K562 (cell line): ENCODE results near the gene PRRC2C. TPM values are rescaled to one million over a fixed set of nuclear protein-coding genes. Genes with fewer than 3 reads are reported as not detected.
"Not testable (repeated sequence)": the region's sequence is repeated elsewhere in the genome, so short reads cannot be mapped to it uniquely, and the experiment has no call there.

Experiments
- ATAC-seq: fragments of 200-7000 bp; cut with Tn5 transposase; 3 replicates; pipeline ENCODE4 v1.9.1; 2020; ENCODE audit warnings: moderate library complexity
- BruUV-seq: library from RNA; stranded (reverse); fragments of 400-500 nt; replicated peaks from 2 replicates; lab custom pipeline; 2021; lab: Mats Ljungman, UMichigan
- CTCF ChIA-PET: fragments of 300-600 bp; formaldehyde crosslinking; extraction: SDS; loops from one replicate; lab custom pipeline; 2021; ENCODE audit warnings: low intra/inter-chr PET ratio; lab: Yijun Ruan, JAX
- POLR2A ChIA-PET: fragments of 300-600, 350-650 bp; sonication (Branson Sonifier 250); formaldehyde crosslinking; extraction: SDS; loops from one replicate; lab custom pipeline; 2021; ENCODE audit warnings: antibody characterized with exemption, inconsistent platforms; lab: Yijun Ruan, JAX
- DNase-seq, 4 experiments: peaks; one replicate each; pipeline versions ENCODE4 v3.0.0 to v3.0.0-alpha.2; 2011 to 2018; ENCODE audit warnings: low spot score in 3 of 4, mixed read lengths in 3 of 4; ENCODE audit errors: extremely low read depth in 1 of 4
- FAIRE-seq: peaks from 2 replicates; lab custom pipeline; 2011; peaks lifted over from hg19 to GRCh38; lab: Jason Lieb, UNC
- H2AFZ ChIP-seq: 2 replicates; pipeline ENCODE4 v1.6.0; 2011; ENCODE audit warnings: low read depth, low read length, control low read depth, inconsistent platforms
- H3K27ac ChIP-seq: fragments of 200-600 bp; 3 replicates; pipeline ENCODE4 v1.8.0; 2011; ENCODE audit warnings: low read depth, mild to moderate bottlenecking, control low read depth, inconsistent platforms, low read length, moderate library complexity, mixed read lengths; ENCODE audit errors: extremely low read depth
- H3K27me3 ChIP-seq, 2 experiments: fragments of 300-600 bp in 1 of 2; 2 replicates in 1 of 2; 3 replicates in 1 of 2; pipeline versions ENCODE4 v1.6.0 to v1.8.0; 2011; ENCODE audit warnings: inconsistent platforms in 2 of 2, low read length in 2 of 2, mild to moderate bottlenecking in 1 of 2, mixed read lengths in 1 of 2, moderate library complexity in 1 of 2; ENCODE audit not compliant: control insufficient read depth in 2 of 2, insufficient read depth in 2 of 2
- H3K36me3 ChIP-seq: fragments of 300-600 bp; 3 replicates; pipeline ENCODE4 v1.8.0; 2011; ENCODE audit warnings: mild to moderate bottlenecking, low read length, inconsistent platforms; ENCODE audit not compliant: control insufficient read depth, insufficient read depth
- H3K4me1 ChIP-seq, 2 experiments: fragments of 200-600 bp in 1 of 2; replicated peaks in 1 of 2; 2 replicates in 1 of 2; 3 replicates in 1 of 2; pipeline versions ENCODE4 v1.5.1 to v1.8.0; 2011; ENCODE audit warnings: inconsistent platforms in 2 of 2, low read length in 2 of 2, mild to moderate bottlenecking in 1 of 2, mixed read lengths in 1 of 2, moderate library complexity in 1 of 2; ENCODE audit not compliant: control insufficient read depth in 2 of 2, insufficient read depth in 2 of 2
- H3K4me2 ChIP-seq: 2 replicates; pipeline ENCODE4 v1.6.1; 2011; ENCODE audit warnings: low read length, control low read depth, inconsistent platforms, mixed read lengths; ENCODE audit not compliant: insufficient read depth
- H3K4me3 ChIP-seq: fragments of 200-600 bp; sonication (generic), shearing (Covaris generic); 2 replicates; pipeline ENCODE4 v1.5.1; 2016; ENCODE audit warnings: control low read depth, inconsistent platforms
- H3K79me2 ChIP-seq: fragments of 200-600 bp; 3 replicates; pipeline ENCODE4 v1.8.0; 2011; ENCODE audit warnings: low read length, inconsistent platforms; ENCODE audit not compliant: control insufficient read depth, insufficient read depth
- H3K9ac ChIP-seq, 2 experiments: 2 replicates each; pipeline versions ENCODE4 v1.6.0 to v1.6.1; 2011; ENCODE audit warnings: low read depth in 2 of 2, low read length in 2 of 2, control low read depth in 1 of 2, inconsistent platforms in 1 of 2, mild to moderate bottlenecking in 1 of 2, mixed read lengths in 1 of 2; ENCODE audit not compliant: insufficient read depth in 1 of 2
- H3K9me1 ChIP-seq: one replicate; pipeline ENCODE4 v1.6.0; 2011; ENCODE audit warnings: inconsistent platforms, mild to moderate bottlenecking, low read length, moderate library complexity; ENCODE audit not compliant: control insufficient read depth, insufficient read depth
- H3K9me3 ChIP-seq: replicated peaks from 2 replicates; pipeline ENCODE4 v1.5.1; 2011; ENCODE audit warnings: low read depth, low read length, inconsistent platforms; ENCODE audit not compliant: control insufficient read depth, insufficient read depth
- H4K20me1 ChIP-seq: replicated peaks from 2 replicates; pipeline ENCODE4 v1.6.1; 2011; ENCODE audit warnings: low read length, inconsistent platforms, mixed read lengths; ENCODE audit not compliant: control insufficient read depth, insufficient read depth
- ATF3 ChIP-seq, 2 experiments: fragments of 450-650 bp in 1 of 2; sonication (generic) in 1 of 2; formaldehyde crosslinking in 1 of 2; IDR thresholded peaks in 1 of 2; conservative IDR thresholded peaks in 1 of 2; 2 replicates each; pipeline versions ENCODE4 v1.6.1 to v1.8.1; 2016 to 2023; ENCODE audit warnings: mild to moderate bottlenecking in 2 of 2, moderate library complexity in 2 of 2, inconsistent platforms in 1 of 2, missing genetic modification reagents in 1 of 2
- JUND ChIP-seq, 2 experiments: IDR thresholded peaks; 2 replicates in 1 of 2; 3 replicates in 1 of 2; pipeline ENCODE4 v1.6.1; 2011; ENCODE audit warnings: borderline replicate concordance in 2 of 2, low read depth in 2 of 2, low read length in 2 of 2, improper control_type of control experiment in 1 of 2, missing biosample characterization in 1 of 2, missing genetic modification characterization in 1 of 2, missing genetic modification reagents in 1 of 2
- PBX2 ChIP-seq, 2 experiments: IDR thresholded peaks in 1 of 2; conservative IDR thresholded peaks in 1 of 2; 2 replicates each; pipeline ENCODE4 v1.6.1; 2016; ENCODE audit warnings: low read depth in 2 of 2, mild to moderate bottlenecking in 1 of 2, missing compliant biosample characterization in 1 of 2, missing genetic modification characterization in 1 of 2, moderate library complexity in 1 of 2
- WGBS: fragments of 100-300 bp; shearing (Covaris generic); methylation state at CpG from one replicate; pipeline ENCODE4 v1.1.6; 2016; ENCODE audit warnings: low coverage, mixed read lengths; ENCODE audit not compliant: insufficient coverage; ENCODE audit errors: missing lambda C conversion rate; 5-methylcytosine and 5-hydroxymethylcytosine counted together
- in situ Hi-C: fragments of 300-500 bp; cut with MboI; formaldehyde crosslinking; loops from 4 replicates; pipeline ENCODE4 v1.15.0; 2018; ENCODE audit warnings: inconsistent platforms, mixed read lengths
- intact Hi-C: fragments of 100-400 bp; cut with micrococcal nuclease; formaldehyde crosslinking; loops from 2 replicates; pipeline ENCODE4 v1.14.2; 2022
- polyA plus RNA-seq, 8 experiments: library from polyadenylated mRNA; depleted of rRNA in 4 of 8; stranded (reverse) in 5 of 8; unstranded in 3 of 8; fragments of >200 nt; fragmentation: Nextera tagmentation in 2 of 8; fragmentation: Illumina TruSeq in 1 of 8; extraction: Ambion mirVana in 2 of 8; extraction: Trizol in 1 of 8; gene quantifications; 2 replicates each; pipeline versions ENCODE4 v1.2.1 to v1.2.3, GENCODE V29; 2011 to 2014; ENCODE audit warnings: inconsistent platforms in 1 of 8, missing spikeins in 1 of 8
- total RNA-seq, 7 experiments: library from RNA; depleted of rRNA in 6 of 7; stranded (reverse); fragments of >200 nt in 6 of 7; fragmentation: Illumina TruSeq in 2 of 7; extraction: Trizol in 2 of 7; gene quantifications; 2 replicates each; pipeline versions ENCODE4 v1.2.1 to v1.2.3, GENCODE V29; 2011 to 2021; ENCODE audit warnings: low replicate concordance in 1 of 7

Gene PRRC2C
- total and polyA plus RNA-seq, 9 of the 15 experiments (the other 6 are each of a cell fraction or from before 2014, with no cell fraction given), result 61.9 to 237 (median 105) TPM

- H3K9me1 ChIP-seq, BruUV-seq, H3K4me3 ChIP-seq, H3K4me2 ChIP-seq, H3K27me3 ChIP-seq, POLR2A ChIA-PET, H3K36me3 ChIP-seq, CTCF ChIA-PET, H2AFZ ChIP-seq, ATAC-seq, FAIRE-seq, H3K79me2 ChIP-seq, H3K4me1 ChIP-seq, H3K27ac ChIP-seq, H3K9me3 ChIP-seq, H3K9ac ChIP-seq, DNase-seq, intact Hi-C loops, in situ Hi-C loops, H4K20me1 ChIP-seq: not testable (repeated sequence)
- 0% methylated on average over 3 of the region's 3 CpGs for WGBS
Observed at GRCh38 chr1:171440201-171440600, 45.1 kb upstream of the PRRC2C start.

- H3K27me3 ChIP-seq; H4K20me1 ChIP-seq; POLR2A ChIA-PET; H3K4me1 ChIP-seq; DNase-seq; BruUV-seq; H3K4me2 ChIP-seq; TF ChIP-seq JUND (IDR thresholded peaks at IDR 0.05; ENCODE audit: borderline replicate concordance, low read depth, low read length); PBX2 (CRISPR knock-in tag; IDR thresholded peaks at IDR 0.05; ENCODE audit: low read depth); ATF3 (CRISPR knock-in tag; conservative IDR thresholded peaks at IDR 0.05): not testable (repeated sequence)
- under 1% methylated on average over 5 of the region's 5 CpGs for WGBS
- TF ChIP-seq JUND (tag; IDR thresholded peaks at IDR 0.05; ENCODE audit: borderline replicate concordance, low read depth, low read length) (0 out of 3 replicates have a peak, but pooled peaks have one; percentile 33), PBX2 (tag; conservative IDR thresholded peaks at IDR 0.05; ENCODE audit: low read depth) (0 out of 2 replicates have a peak, but pooled peaks have one; percentile 12), ATF3 (IDR thresholded peaks at IDR 0.05) (peak; percentile 78)
- TF ChIP-seq, all 486 proteins: peak for 3; not testable (repeated sequence) for 483
- intact Hi-C loops, H3K79me2 ChIP-seq, in situ Hi-C loops, H3K9me3 ChIP-seq, H3K27ac ChIP-seq, H3K36me3 ChIP-seq, H3K4me3 ChIP-seq, ATAC-seq, H2AFZ ChIP-seq, H3K9ac ChIP-seq, H3K9me1 ChIP-seq, FAIRE-seq: not testable (repeated sequence)
- CTCF ChIA-PET, result interaction anchor here (0.6 kb wide), 1 partner anchor 20 kb away, joined by 4 read pairs; no protein-coding TSS in a partner anchor
Observed at GRCh38 chr1:171441278-171441895, 43.9 kb upstream of the PRRC2C start.
